Loucy (cell line): ENCODE data around the gene MBD5.

Source experiments
- H2AFZ ChIP-seq: fragments of 200-600 bp; sonication (generic); 2 replicates; pipeline ENCODE4 v1.6.0; 2016; ENCODE audit warnings: antibody characterized with exemption, mild to moderate bottlenecking, low read length, moderate library complexity
- H3F3A ChIP-seq: fragments of 200-600 bp; 2 replicates; pipeline ENCODE4 v1.6.0; 2016; ENCODE audit warnings: antibody characterized with exemption, low read depth, mild to moderate bottlenecking
- H3K27me3 ChIP-seq: fragments of 200-600 bp; sonication (generic); 2 replicates; pipeline ENCODE4 v1.6.1; 2014; ENCODE audit warnings: low read length, mild to moderate bottlenecking; ENCODE audit not compliant: insufficient read depth, poor library complexity, severe bottlenecking
- H3K36me3 ChIP-seq: fragments of 200-600 bp; sonication (generic); 2 replicates; pipeline ENCODE4 v1.6.1; 2016; ENCODE audit warnings: low read length; ENCODE audit not compliant: insufficient read depth
- H3K4me1 ChIP-seq: fragments of 200-600 bp; sonication (generic); 2 replicates; pipeline ENCODE4 v1.5.1; 2014; ENCODE audit warnings: low read length, mild to moderate bottlenecking; ENCODE audit not compliant: insufficient read depth, poor library complexity, severe bottlenecking
- H3K4me2 ChIP-seq: fragments of 200-600 bp; sonication (generic); 2 replicates; pipeline ENCODE4 v1.6.0; 2014; ENCODE audit warnings: antibody characterized with exemption, low read length, low read depth, mild to moderate bottlenecking; ENCODE audit not compliant: poor library complexity, severe bottlenecking
- H3K4me3 ChIP-seq: fragments of 200-600 bp; sonication (generic); 2 replicates; pipeline ENCODE4 v1.5.1; 2014; ENCODE audit warnings: low read length, mild to moderate bottlenecking, mixed read lengths; ENCODE audit not compliant: poor library complexity, severe bottlenecking
- H3K79me2 ChIP-seq: fragments of 200-600 bp; sonication (generic); 2 replicates; pipeline ENCODE4 v1.6.1; 2014; ENCODE audit warnings: low read length; ENCODE audit not compliant: insufficient read depth
- H3K9ac ChIP-seq: fragments of 200-600 bp; sonication (generic); 2 replicates; pipeline ENCODE4 v1.6.0; 2014; ENCODE audit warnings: mild to moderate bottlenecking, low read depth, low read length, moderate library complexity; ENCODE audit not compliant: poor library complexity, severe bottlenecking
- H3K9me2 ChIP-seq: fragments of 200-600 bp; sonication (generic); replicated peaks from 2 replicates; pipeline ENCODE4 v1.6.1; 2016; ENCODE audit warnings: low read depth, low read length, mixed read lengths
- H3K9me3 ChIP-seq: fragments of 200-600 bp; sonication (generic); 2 replicates; pipeline ENCODE4 v1.6.1; 2014; ENCODE audit warnings: mild to moderate bottlenecking, antibody characterized with exemption, low read length, low read depth; ENCODE audit not compliant: insufficient read depth
- H4K20me1 ChIP-seq: fragments of 200-600 bp; sonication (generic); 2 replicates; pipeline ENCODE4 v1.6.0; 2014; ENCODE audit warnings: antibody characterized with exemption, low read length, mild to moderate bottlenecking; ENCODE audit not compliant: insufficient read depth, poor library complexity, severe bottlenecking
- EZH2phosphoT487 ChIP-seq: fragments of 200-600 bp; IDR thresholded peaks from 2 replicates; pipeline ENCODE4 v1.6.1; 2018; ENCODE audit warnings: antibody characterized with exemption, mild to moderate bottlenecking, moderate library complexity, borderline replicate concordance
- TF ChIP-seq, protein P1 (sequence below): fragments of 200-600 bp; sonication (generic); conservative IDR thresholded peaks from 2 replicates; pipeline ENCODE4 v1.5.1; 2014; ENCODE audit warnings: mild to moderate bottlenecking, antibody characterized with exemption, low read length

The MBD5 gene

GRCh38 chr2:148509288-148509902 lies 488.5 kb downstream of the MBD5 start:
- Histone ChIP-seq H3K9ac (no peak overlapping the region), H4K20me1 (no peaks in the 10 kb centered on the region), H3K4me1 (no peaks in the 10 kb centered on the region)

DNA sequence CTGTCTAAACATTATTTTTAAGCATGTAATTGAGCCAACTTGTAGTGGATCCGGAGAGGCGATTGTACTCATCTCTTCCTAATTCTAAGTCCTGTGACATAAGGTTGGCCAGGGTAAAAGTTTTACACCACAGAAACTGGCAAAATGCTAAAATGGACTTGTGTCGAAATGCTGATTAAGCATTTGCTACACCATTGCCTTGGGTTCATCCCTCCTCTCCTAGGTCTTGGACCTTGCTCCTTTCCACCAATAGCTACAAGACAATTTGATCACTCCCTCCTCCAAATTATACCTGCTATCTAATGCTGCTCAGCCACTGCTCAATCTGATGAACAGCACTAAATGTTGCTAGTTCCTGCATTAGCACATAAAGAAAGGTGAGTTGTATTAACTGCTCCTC lies 491.0 kb downstream of the MBD5 start:
- H3K9me3 ChIP-seq, result no peaks in the 10 kb centered on the region
- no peak overlapping the region for H2AFZ ChIP-seq
- no peaks in the 10 kb centered on the region for H3K9me2 ChIP-seq
- H3K79me2 ChIP-seq, result no peaks in the 10 kb centered on the region
- no peak overlapping the region for H3K4me2 ChIP-seq
- H3K4me3 ChIP-seq, result no peak overlapping the region
- H3K27me3 ChIP-seq, result no peaks in the 10 kb centered on the region
- no peaks in the 10 kb centered on the region for H3K4me1 ChIP-seq
- H3F3A ChIP-seq, result no peaks in the 10 kb centered on the region
- TF ChIP-seq EZH2phosphoT487, result no peak
- TF ChIP-seq, protein P1, sequence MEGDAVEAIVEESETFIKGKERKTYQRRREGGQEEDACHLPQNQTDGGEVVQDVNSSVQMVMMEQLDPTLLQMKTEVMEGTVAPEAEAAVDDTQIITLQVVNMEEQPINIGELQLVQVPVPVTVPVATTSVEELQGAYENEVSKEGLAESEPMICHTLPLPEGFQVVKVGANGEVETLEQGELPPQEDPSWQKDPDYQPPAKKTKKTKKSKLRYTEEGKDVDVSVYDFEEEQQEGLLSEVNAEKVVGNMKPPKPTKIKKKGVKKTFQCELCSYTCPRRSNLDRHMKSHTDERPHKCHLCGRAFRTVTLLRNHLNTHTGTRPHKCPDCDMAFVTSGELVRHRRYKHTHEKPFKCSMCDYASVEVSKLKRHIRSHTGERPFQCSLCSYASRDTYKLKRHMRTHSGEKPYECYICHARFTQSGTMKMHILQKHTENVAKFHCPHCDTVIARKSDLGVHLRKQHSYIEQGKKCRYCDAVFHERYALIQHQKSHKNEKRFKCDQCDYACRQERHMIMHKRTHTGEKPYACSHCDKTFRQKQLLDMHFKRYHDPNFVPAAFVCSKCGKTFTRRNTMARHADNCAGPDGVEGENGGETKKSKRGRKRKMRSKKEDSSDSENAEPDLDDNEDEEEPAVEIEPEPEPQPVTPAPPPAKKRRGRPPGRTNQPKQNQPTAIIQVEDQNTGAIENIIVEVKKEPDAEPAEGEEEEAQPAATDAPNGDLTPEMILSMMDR, result no peak
- H3K9ac ChIP-seq, result no peak overlapping the region
- H4K20me1 ChIP-seq, result no peaks in the 10 kb centered on the region
- H3K36me3 ChIP-seq, result no peaks in the 10 kb centered on the region

More at GRCh38 chr2:148509288-148509902, 488.5 kb downstream of the MBD5 start:
- H3K36me3 ChIP-seq, result no peaks in the 10 kb centered on the region
- H3K9me2 ChIP-seq, result no peaks in the 10 kb centered on the region
- H3K4me3 ChIP-seq, result peak overlapping the region; percentile 46
- no peaks in the 10 kb centered on the region for H3K79me2 ChIP-seq
- no peak for TF ChIP-seq EZH2phosphoT487
- TF ChIP-seq, protein P1, result peak; percentile 93
- peak overlapping the region; percentile 48 for H3K4me2 ChIP-seq
- H2AFZ ChIP-seq, result peak overlapping the region; percentile 84
- no peaks in the 10 kb centered on the region for H3K9me3 ChIP-seq
- no peaks in the 10 kb centered on the region for H3K27me3 ChIP-seq
- no peaks in the 10 kb centered on the region for H3F3A ChIP-seq

- TF ChIP-seq, protein P1, result no peak
- TF ChIP-seq EZH2phosphoT487, result no peak
- H3K79me2 ChIP-seq, result no peaks in the 10 kb centered on the region
- no peaks in the 10 kb centered on the region for H3F3A ChIP-seq
- no peak overlapping the region for H3K4me2 ChIP-seq
- H4K20me1 ChIP-seq, result no peaks in the 10 kb centered on the region
- H2AFZ ChIP-seq, result no peak overlapping the region
- H3K9me2 ChIP-seq, result no peaks in the 10 kb centered on the region
- no peaks in the 10 kb centered on the region for H3K9me3 ChIP-seq
- no peaks in the 10 kb centered on the region for H3K36me3 ChIP-seq
- no peak overlapping the region for H3K4me3 ChIP-seq
- no peaks in the 10 kb centered on the region for H3K27me3 ChIP-seq
- H3K9ac ChIP-seq, result no peak overlapping the region
- H3K4me1 ChIP-seq, result no peaks in the 10 kb centered on the region
These were observed 491.6 kb downstream of the MBD5 start for GRCh38 chr2:148512501-148512900.
